ENCODE results near the gene WIPI1.

DNA sequence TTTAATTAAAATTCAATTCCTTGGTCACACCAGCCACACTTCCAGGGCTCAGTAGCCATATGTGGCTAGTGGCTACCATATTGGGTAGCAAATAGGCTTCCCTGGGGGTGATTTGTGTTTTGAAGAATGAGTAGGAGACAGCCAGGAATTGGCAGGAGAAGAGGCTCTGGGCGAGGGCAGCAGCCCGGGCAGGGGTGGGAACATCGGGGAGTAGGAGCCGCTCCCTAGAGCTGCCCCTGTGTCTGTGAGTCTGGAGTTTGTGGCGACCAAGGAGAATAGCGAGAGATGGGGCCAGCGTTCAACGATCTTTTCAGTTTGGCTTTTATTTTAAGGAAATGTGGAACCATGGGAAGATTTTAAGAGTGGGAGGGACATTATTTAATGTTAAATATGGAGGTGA is 81.7 kb downstream of the WIPI1 start:
- TF ChIP-seq, protein P1, sequence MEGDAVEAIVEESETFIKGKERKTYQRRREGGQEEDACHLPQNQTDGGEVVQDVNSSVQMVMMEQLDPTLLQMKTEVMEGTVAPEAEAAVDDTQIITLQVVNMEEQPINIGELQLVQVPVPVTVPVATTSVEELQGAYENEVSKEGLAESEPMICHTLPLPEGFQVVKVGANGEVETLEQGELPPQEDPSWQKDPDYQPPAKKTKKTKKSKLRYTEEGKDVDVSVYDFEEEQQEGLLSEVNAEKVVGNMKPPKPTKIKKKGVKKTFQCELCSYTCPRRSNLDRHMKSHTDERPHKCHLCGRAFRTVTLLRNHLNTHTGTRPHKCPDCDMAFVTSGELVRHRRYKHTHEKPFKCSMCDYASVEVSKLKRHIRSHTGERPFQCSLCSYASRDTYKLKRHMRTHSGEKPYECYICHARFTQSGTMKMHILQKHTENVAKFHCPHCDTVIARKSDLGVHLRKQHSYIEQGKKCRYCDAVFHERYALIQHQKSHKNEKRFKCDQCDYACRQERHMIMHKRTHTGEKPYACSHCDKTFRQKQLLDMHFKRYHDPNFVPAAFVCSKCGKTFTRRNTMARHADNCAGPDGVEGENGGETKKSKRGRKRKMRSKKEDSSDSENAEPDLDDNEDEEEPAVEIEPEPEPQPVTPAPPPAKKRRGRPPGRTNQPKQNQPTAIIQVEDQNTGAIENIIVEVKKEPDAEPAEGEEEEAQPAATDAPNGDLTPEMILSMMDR (IDR thresholded peaks at IDR 0.05) = no peak
- no peak for TF ChIP-seq POLR2A (IDR thresholded peaks at IDR 0.05)

Measured in Peyer's patch (tissue), 4 donors.